AG10803 (cell line): ENCODE measurements around the gene PIKFYVE.
"Not testable (repeated sequence)": the region's sequence is repeated elsewhere in the genome, so short reads cannot be mapped to it uniquely, and the experiment has no call there.

Experiments used
- DNase-seq: peaks from one replicate; pipeline ENCODE4 v3.0.0; 2010; ENCODE audit warnings: low read depth
- H3K4me3 ChIP-seq: 2 replicates; pipeline ENCODE4 v1.5.1; 2011; ENCODE audit warnings: mild to moderate bottlenecking, low read length, control low read depth
- CTCF ChIP-seq: conservative IDR thresholded peaks from 2 replicates; pipeline ENCODE4 v1.5.1; 2011; ENCODE audit warnings: mild to moderate bottlenecking, low read length, control low read depth, inconsistent platforms

PIKFYVE gene

GRCh38 chr2:208265801-208266552, at the start of gene PIKFYVE:
Gene PIKFYVE (plus strand): TSS chr2:208266255. CDS start chr2:208271520, 5,265 bp downstream.
- TF ChIP-seq CTCF = no peak
- H3K4me3 ChIP-seq = peak within 1 kb of the TSS; percentile 90
- peak; percentile 98 for DNase-seq

- H3K4me3 ChIP-seq, DNase-seq: not testable (repeated sequence)
These were observed 44.2 kb upstream of the PIKFYVE start for GRCh38 chr2:208221873-208222272.

- no peak for DNase-seq
- H3K4me3 ChIP-seq = no peak overlapping the region
- TF ChIP-seq CTCF = no peak
These were observed 43.7 kb upstream of the PIKFYVE start for GRCh38 chr2:208222351-208222750.

GRCh38 chr2:208224802-208225201, 41.3 kb upstream of the PIKFYVE start:
- H3K4me3 ChIP-seq = no peak overlapping the region
- DNase-seq = no peak
- no peak for TF ChIP-seq CTCF

- H3K4me3 ChIP-seq = no peak overlapping the region
- TF ChIP-seq CTCF = no peak
- no peak for DNase-seq
These were observed 38.3 kb upstream of the PIKFYVE start for GRCh38 chr2:208227581-208228232.

GRCh38 chr2:208228476-208228875, 37.6 kb upstream of the PIKFYVE start:
- TF ChIP-seq CTCF = no peak
- no peak overlapping the region for H3K4me3 ChIP-seq
- DNase-seq = no peak

- TF ChIP-seq CTCF = no peak
- H3K4me3 ChIP-seq = no peak overlapping the region
- DNase-seq = no peak
These were observed 31.3 kb upstream of the PIKFYVE start for GRCh38 chr2:208234786-208235185.
